ENCODE results near the gene CLC. TPM values are rescaled to one million over a fixed set of nuclear protein-coding genes. Genes with fewer than 3 reads are reported as not detected.

Gene CLC
- not detected in 2 replicates for total RNA-seq

GRCh38 chr19:39737891-39738290 lies at the start of gene CLC:
Gene CLC, minus strand, starts transcription at chr19:39738029. Its CDS starts 77 bp downstream, at chr19:39737952.

GRCh38 chr19:39778763-39779162 lies 40.9 kb upstream of the CLC start, which contains the start of gene LEUTX:
Gene LEUTX, plus strand, starts transcription at chr19:39778854. Its CDS starts 67 bp downstream, at chr19:39778921.

GRCh38 chr19:39704181-39705044 lies 33.4 kb downstream of the CLC start, which contains the start of gene LGALS14:
Gene LGALS14, plus strand, starts transcription at chr19:39704481. Its CDS starts 48 bp downstream, at chr19:39704529.

Small RNA genes within 50 kb of the gene (small RNA-seq; reads per million reads assigned to genes)
- gene RPS29P27, result not detected

Other genes starting within 250 kb of the CLC start
- not detected in 2 replicates for gene DLL3, start 239.1 kb downstream of the CLC start, total RNA-seq
- not detected in 2 replicates for gene SELENOV, start 222.9 kb downstream of the CLC start, total RNA-seq
- 3.7 and 4.4 TPM in 2 replicates for gene EID2B, start 205.2 kb downstream of the CLC start, total RNA-seq
- gene EID2, start 197.9 kb downstream of the CLC start, total RNA-seq, result 9.0 and 9.2 TPM in 2 replicates
- not detected in 2 replicates for gene LGALS13, start 135.5 kb downstream of the CLC start, total RNA-seq
- not detected in 2 replicates for gene LGALS16, start 82.1 kb downstream of the CLC start, total RNA-seq
- gene LGALS14, start 33.5 kb downstream of the CLC start, total RNA-seq, result not detected in 2 replicates
- not detected in 2 replicates for gene LEUTX, start 40.8 kb upstream of the CLC start, total RNA-seq
- 14.8 and 18.7 TPM in 2 replicates for gene DYRK1B, start 96.1 kb upstream of the CLC start, total RNA-seq
- gene FBL, start 108.3 kb upstream of the CLC start, total RNA-seq, result 52.9 and 54.0 TPM in 2 replicates
- 0.32 and 0.36 TPM in 2 replicates for gene FCGBP, start 196.6 kb upstream of the CLC start, total RNA-seq
- gene PSMC4, start 233.1 kb upstream of the CLC start, total RNA-seq, result 97.7 and 108 TPM in 2 replicates